Measurements from ENCODE around the gene P3H3.

DNA sequence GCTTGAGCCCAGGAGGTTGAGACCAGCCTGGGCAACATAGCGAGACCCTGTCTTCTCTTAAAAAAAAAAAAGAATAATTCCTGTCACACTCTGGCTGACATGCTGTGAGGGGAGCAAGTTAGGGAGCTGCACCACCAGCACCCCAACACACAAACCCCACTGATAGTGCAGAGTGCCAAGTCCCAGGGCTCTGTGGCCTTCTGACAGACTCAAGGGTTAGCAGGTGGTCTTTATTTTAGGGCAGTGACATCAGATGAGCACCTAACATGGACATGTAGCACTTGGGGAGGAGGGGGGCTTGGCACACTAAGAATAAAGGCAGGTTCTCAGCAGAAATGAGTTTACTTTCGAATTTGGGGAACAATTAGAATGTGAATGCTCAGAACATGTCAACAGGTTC lies 30.6 kb downstream of the P3H3 start:
- TF ChIP-seq, protein P1, sequence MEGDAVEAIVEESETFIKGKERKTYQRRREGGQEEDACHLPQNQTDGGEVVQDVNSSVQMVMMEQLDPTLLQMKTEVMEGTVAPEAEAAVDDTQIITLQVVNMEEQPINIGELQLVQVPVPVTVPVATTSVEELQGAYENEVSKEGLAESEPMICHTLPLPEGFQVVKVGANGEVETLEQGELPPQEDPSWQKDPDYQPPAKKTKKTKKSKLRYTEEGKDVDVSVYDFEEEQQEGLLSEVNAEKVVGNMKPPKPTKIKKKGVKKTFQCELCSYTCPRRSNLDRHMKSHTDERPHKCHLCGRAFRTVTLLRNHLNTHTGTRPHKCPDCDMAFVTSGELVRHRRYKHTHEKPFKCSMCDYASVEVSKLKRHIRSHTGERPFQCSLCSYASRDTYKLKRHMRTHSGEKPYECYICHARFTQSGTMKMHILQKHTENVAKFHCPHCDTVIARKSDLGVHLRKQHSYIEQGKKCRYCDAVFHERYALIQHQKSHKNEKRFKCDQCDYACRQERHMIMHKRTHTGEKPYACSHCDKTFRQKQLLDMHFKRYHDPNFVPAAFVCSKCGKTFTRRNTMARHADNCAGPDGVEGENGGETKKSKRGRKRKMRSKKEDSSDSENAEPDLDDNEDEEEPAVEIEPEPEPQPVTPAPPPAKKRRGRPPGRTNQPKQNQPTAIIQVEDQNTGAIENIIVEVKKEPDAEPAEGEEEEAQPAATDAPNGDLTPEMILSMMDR (conservative IDR thresholded peaks at IDR 0.05; ENCODE audit: low read depth, low read length) = no peak
- TF ChIP-seq, protein P2, sequence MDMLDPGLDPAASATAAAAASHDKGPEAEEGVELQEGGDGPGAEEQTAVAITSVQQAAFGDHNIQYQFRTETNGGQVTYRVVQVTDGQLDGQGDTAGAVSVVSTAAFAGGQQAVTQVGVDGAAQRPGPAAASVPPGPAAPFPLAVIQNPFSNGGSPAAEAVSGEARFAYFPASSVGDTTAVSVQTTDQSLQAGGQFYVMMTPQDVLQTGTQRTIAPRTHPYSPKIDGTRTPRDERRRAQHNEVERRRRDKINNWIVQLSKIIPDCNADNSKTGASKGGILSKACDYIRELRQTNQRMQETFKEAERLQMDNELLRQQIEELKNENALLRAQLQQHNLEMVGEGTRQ (IDR thresholded peaks at IDR 0.05; ENCODE audit: low read depth, low read length) = no peak
- TF ChIP-seq RCOR1 (IDR thresholded peaks at IDR 0.05; ENCODE audit: insufficient replicate concordance, low read length) (no peak), RAD21 (IDR thresholded peaks at IDR 0.05; ENCODE audit: low read length) (no peak), CHD1 (IDR thresholded peaks at IDR 0.05; ENCODE audit: low read depth, low read length) (no peak), POLR2A (IDR thresholded peaks at IDR 0.05; ENCODE audit: low read depth, low read length) (no peak), BHLHE40 (IDR thresholded peaks at IDR 0.05; ENCODE audit: low read depth, low read length) (no peak), MXI1 (IDR thresholded peaks at IDR 0.05; ENCODE audit: borderline replicate concordance, low read depth, low read length) (no peak)
